Astrocyte (in vitro differentiated cells and primary cell): Measurements from ENCODE around the gene ATG101.

Source experiments
- EZH2 ChIP-seq: IDR thresholded peaks from 2 replicates; pipeline ENCODE4 v1.6.1; 2012; ENCODE audit warnings: mild to moderate bottlenecking, low read length, inconsistent platforms; ENCODE audit not compliant: insufficient read depth
- TF ChIP-seq, protein P1 (sequence below): IDR thresholded peaks from 2 replicates; pipeline ENCODE4 v1.5.1; 2011; ENCODE audit warnings: low read depth, mild to moderate bottlenecking, inconsistent platforms, low read length, moderate library complexity; ENCODE audit not compliant: insufficient read depth

DNA sequence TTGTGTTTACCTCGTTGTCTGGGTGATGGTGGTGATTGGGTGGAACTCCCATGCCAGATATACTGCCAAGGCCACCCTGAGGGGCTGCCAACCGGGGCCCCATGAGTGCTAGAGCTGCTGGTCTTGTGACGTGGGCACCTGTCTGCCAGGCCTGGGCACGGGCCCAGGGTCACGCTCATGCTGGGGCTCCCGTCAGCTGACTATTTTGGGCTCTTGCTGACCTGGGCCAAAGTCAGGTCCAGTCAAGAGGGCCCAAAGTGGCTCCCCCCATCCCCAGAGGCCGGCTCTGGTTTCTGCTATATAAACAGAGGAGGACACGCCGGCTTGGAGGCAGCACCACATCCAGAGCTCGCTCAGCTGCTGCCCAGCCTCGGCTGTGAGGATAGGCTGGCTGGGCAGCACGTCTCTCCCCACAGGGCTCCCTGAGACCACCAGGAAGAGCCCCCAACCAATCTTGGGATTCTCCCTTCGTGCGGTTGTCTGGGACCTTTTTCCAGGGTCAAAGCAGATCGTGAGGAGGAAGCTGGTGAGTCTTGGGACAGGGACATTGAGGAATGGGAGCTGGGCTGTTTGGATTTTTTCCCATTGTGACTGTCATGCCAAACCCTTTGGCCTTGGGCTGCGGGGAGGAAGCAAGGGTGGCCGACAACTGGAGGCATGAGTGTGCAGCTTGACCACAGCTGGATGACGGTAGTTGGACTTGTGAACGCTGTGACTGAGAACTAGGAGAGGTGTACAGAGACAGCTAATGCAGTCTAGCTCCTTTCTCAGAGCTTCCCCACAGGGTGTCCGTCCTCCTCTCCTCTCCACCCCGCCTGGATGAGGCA is 26.2 kb upstream of the ATG101 start:
- TF ChIP-seq EZH2: no peak
- TF ChIP-seq, protein P1, sequence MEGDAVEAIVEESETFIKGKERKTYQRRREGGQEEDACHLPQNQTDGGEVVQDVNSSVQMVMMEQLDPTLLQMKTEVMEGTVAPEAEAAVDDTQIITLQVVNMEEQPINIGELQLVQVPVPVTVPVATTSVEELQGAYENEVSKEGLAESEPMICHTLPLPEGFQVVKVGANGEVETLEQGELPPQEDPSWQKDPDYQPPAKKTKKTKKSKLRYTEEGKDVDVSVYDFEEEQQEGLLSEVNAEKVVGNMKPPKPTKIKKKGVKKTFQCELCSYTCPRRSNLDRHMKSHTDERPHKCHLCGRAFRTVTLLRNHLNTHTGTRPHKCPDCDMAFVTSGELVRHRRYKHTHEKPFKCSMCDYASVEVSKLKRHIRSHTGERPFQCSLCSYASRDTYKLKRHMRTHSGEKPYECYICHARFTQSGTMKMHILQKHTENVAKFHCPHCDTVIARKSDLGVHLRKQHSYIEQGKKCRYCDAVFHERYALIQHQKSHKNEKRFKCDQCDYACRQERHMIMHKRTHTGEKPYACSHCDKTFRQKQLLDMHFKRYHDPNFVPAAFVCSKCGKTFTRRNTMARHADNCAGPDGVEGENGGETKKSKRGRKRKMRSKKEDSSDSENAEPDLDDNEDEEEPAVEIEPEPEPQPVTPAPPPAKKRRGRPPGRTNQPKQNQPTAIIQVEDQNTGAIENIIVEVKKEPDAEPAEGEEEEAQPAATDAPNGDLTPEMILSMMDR: no peak
